ENCODE data around the gene ABHD12. TPM values are rescaled to one million over a fixed set of nuclear protein-coding genes. Genes with fewer than 3 reads are reported as not detected.
A peak's percentile ranks its signal among the peaks of the same experiment; 100 is the strongest.

ABHD12 gene
- total RNA-seq, 1 experiment from 2014 or later, result 48.3 TPM

DNA sequence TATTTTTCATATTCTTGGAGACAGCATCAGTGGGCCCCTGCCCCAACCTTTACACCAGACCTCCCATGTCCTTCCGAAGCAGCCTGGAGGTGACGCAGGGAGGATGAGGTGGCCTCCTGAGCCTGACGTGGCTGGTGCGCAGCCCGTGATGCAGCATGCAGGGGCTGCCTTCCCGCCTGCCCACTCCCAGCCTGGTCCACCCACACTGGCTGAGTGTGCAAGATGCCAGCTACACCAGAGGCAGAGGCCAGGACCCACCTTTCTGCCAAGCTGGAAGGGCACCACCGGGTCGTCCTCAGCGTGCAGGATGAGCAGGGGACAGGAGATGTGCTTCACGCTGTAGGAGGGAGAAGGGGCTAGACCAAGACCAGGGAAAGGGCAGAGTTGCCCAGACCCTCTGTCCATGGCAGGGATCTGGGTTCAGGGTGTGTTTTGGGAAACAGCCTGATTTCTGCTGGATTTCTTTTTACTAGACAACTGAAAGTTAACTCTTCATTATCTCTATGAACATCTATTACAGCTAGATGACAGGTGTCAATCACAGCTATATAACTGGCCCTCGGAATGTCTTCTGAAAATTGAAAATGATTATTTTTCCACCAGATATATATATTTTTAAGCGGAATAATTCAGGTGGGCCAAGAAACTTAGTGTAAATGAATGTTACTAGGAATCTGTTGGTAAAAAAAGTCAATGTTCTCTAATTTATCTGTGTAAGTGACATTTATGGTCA lies 87.2 kb downstream of the ABHD12 start:
- Histone ChIP-seq H3K4me2 (ENCODE audit: low read length) (no peak overlapping the region), H3K9me2 (replicated peaks; ENCODE audit: low read length) (no peaks in the 10 kb centered on the region), H3K4me3 (ENCODE audit: low read length) (no peak overlapping the region), H4K20me1 (ENCODE audit: low read length) (no peaks in the 10 kb centered on the region), H3K4me1 (ENCODE audit: insufficient read depth, low read length) (peaks cover 8% of the 10 kb centered on the region; the same call in 1 of the 2 replicates), H3K79me2 (ENCODE audit: low read length) (no peaks in the 10 kb centered on the region), H3F3A (ENCODE audit: low read length, unreplicated experiment) (no peaks in the 10 kb centered on the region), H3K9me3 (ENCODE audit: low read length) (no peaks in the 10 kb centered on the region), H3K36me3 (ENCODE audit: low read depth, low read length) (peaks cover 6% of the 10 kb centered on the region; the same call in 1 of the 2 replicates), H3K27ac (ENCODE audit: low read length) (no peak overlapping the region), H3K9ac (ENCODE audit: low read length) (no peak overlapping the region), H2AFZ (ENCODE audit: low read length) (no peak overlapping the region), H3K27me3 (ENCODE audit: low read length) (no peaks in the 10 kb centered on the region)
- BruUV-seq (replicated peaks), result no TSS peak
- CTCF ChIA-PET, result no interaction called here
- intact Hi-C loops (cut with micrococcal nuclease), result no loop called here
- TF ChIP-seq EZH2phosphoT487 (IDR thresholded peaks at IDR 0.05; ENCODE audit: borderline replicate concordance, low read length) (no peak), CTCF (conservative IDR thresholded peaks at IDR 0.05; ENCODE audit: low read depth, low read length) (no peak), EZH2 (IDR thresholded peaks at IDR 0.05; ENCODE audit: low read length, unreplicated experiment) (no peak)
- no peak for DNase-seq
- POLR2A ChIA-PET (ENCODE audit: unreplicated experiment), result interaction anchor here (0.7 kb wide), 1 partner anchor 58 kb away, joined by 3 read pairs; no protein-coding TSS in a partner anchor
- ATAC-seq, result no peak

- Histone ChIP-seq H3F3A (ENCODE audit: low read length, unreplicated experiment) (no peaks in the 10 kb centered on the region), H3K27me3 (ENCODE audit: low read length) (no peaks in the 10 kb centered on the region), H2AFZ (ENCODE audit: low read length) (no peak overlapping the region), H3K27ac (ENCODE audit: low read length) (no peak overlapping the region), H3K4me1 (ENCODE audit: insufficient read depth, low read length) (peaks cover 6% of the 10 kb centered on the region; the same call in 1 of the 2 replicates), H3K9me2 (replicated peaks; ENCODE audit: low read length) (no peaks in the 10 kb centered on the region), H3K9me3 (ENCODE audit: low read length) (no peaks in the 10 kb centered on the region), H3K9ac (ENCODE audit: low read length) (no peak overlapping the region), H3K4me3 (ENCODE audit: low read length) (no peak overlapping the region), H3K36me3 (ENCODE audit: low read depth, low read length) (peaks cover 7% of the 10 kb centered on the region; the same call in 1 of the 2 replicates), H4K20me1 (ENCODE audit: low read length) (no peaks in the 10 kb centered on the region), H3K4me2 (ENCODE audit: low read length) (no peak overlapping the region), H3K79me2 (ENCODE audit: low read length) (no peaks in the 10 kb centered on the region)
- no TSS peak for BruUV-seq (replicated peaks)
- TF ChIP-seq CTCF (conservative IDR thresholded peaks at IDR 0.05; ENCODE audit: low read depth, low read length) (no peak), EZH2 (IDR thresholded peaks at IDR 0.05; ENCODE audit: low read length, unreplicated experiment) (no peak), EZH2phosphoT487 (IDR thresholded peaks at IDR 0.05; ENCODE audit: borderline replicate concordance, low read length) (no peak)
- intact Hi-C loops (cut with micrococcal nuclease), result no loop called here
- ChIA-PET CTCF (no interaction called here), POLR2A (ENCODE audit: unreplicated experiment) (no interaction called here)
- DNase-seq, result no peak
- no peak for ATAC-seq
Observed at GRCh38 chr20:25302596-25302995, 88.0 kb downstream of the ABHD12 start.

DNA sequence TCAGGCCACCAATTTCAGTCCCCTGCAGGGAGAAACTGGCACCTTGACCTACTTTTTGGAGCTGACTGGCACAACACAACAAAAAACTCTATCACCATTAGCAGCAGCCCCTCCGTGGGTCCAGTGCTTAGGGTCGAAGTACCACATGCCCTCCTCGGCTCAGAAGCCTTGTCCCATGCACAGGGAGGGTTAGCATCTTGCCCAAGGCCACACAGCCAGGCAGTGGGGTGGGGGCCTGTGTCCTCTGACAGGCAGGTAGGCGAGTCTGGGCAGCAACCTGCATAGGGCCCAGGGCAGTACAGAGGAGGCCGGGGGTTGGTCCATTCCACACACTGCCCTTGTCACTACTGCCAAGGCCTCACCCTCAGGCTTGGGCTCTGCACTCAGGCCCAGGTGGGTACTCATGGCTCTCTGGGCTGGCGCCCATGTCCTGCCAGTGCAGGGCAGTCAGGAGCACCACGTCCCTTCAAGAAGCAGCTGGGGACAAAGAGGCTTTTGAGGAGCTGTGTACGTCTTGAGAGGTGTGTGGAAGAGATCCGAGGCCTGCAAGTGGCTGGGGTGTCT lies 89.2 kb downstream of the ABHD12 start:
- intact Hi-C loops (cut with micrococcal nuclease), result loop anchor here (2.0 kb wide), 1 partner anchor 97 kb away; no protein-coding TSS in a partner anchor
- Histone ChIP-seq H3K4me3 (ENCODE audit: low read length) (no peak overlapping the region), H3K9me3 (ENCODE audit: low read length) (no peaks in the 10 kb centered on the region), H3K4me1 (ENCODE audit: insufficient read depth, low read length) (peaks cover 6% of the 10 kb centered on the region; the same call in 1 of the 2 replicates), H3K9ac (ENCODE audit: low read length) (no peak overlapping the region), H3F3A (ENCODE audit: low read length, unreplicated experiment) (no peaks in the 10 kb centered on the region), H3K36me3 (ENCODE audit: low read depth, low read length) (peaks cover 16% of the 10 kb centered on the region; the same call in 1 of the 2 replicates), H2AFZ (ENCODE audit: low read length) (no peak overlapping the region), H3K79me2 (ENCODE audit: low read length) (no peaks in the 10 kb centered on the region), H3K27ac (ENCODE audit: low read length) (no peak overlapping the region), H3K4me2 (ENCODE audit: low read length) (no peak overlapping the region), H3K27me3 (ENCODE audit: low read length) (no peaks in the 10 kb centered on the region), H4K20me1 (ENCODE audit: low read length) (no peaks in the 10 kb centered on the region), H3K9me2 (replicated peaks; ENCODE audit: low read length) (no peaks in the 10 kb centered on the region)
- POLR2A ChIA-PET (ENCODE audit: unreplicated experiment), result no interaction called here
- no TSS peak for BruUV-seq (replicated peaks)
- CTCF ChIA-PET, result interaction anchor here (3.0 kb wide), 1 partner anchor 8 kb away, joined by 9 read pairs; no protein-coding TSS in a partner anchor
- TF ChIP-seq EZH2 (IDR thresholded peaks at IDR 0.05; ENCODE audit: low read length, unreplicated experiment) (no peak), EZH2phosphoT487 (IDR thresholded peaks at IDR 0.05; ENCODE audit: borderline replicate concordance, low read length) (no peak), CTCF (conservative IDR thresholded peaks at IDR 0.05; ENCODE audit: low read depth, low read length) (no peak)
- ATAC-seq (peak; percentile 6), DNase-seq (no peak)

All from PC-3 (cell line).